T-helper 22 cell (primary cell): Measurements from ENCODE around the gene C2orf69.
"Not testable (repeated sequence)": the region's sequence is repeated elsewhere in the genome, so short reads cannot be mapped to it uniquely, and the experiment has no call there.

ENCODE experiments used
- DNase-seq: peaks from one replicate; pipeline ENCODE4 v3.0.0-alpha.2; 2020; ENCODE audit warnings: low read depth

Gene C2orf69, protein sequence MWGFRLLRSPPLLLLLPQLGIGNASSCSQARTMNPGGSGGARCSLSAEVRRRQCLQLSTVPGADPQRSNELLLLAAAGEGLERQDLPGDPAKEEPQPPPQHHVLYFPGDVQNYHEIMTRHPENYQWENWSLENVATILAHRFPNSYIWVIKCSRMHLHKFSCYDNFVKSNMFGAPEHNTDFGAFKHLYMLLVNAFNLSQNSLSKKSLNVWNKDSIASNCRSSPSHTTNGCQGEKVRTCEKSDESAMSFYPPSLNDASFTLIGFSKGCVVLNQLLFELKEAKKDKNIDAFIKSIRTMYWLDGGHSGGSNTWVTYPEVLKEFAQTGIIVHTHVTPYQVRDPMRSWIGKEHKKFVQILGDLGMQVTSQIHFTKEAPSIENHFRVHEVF

DNA sequence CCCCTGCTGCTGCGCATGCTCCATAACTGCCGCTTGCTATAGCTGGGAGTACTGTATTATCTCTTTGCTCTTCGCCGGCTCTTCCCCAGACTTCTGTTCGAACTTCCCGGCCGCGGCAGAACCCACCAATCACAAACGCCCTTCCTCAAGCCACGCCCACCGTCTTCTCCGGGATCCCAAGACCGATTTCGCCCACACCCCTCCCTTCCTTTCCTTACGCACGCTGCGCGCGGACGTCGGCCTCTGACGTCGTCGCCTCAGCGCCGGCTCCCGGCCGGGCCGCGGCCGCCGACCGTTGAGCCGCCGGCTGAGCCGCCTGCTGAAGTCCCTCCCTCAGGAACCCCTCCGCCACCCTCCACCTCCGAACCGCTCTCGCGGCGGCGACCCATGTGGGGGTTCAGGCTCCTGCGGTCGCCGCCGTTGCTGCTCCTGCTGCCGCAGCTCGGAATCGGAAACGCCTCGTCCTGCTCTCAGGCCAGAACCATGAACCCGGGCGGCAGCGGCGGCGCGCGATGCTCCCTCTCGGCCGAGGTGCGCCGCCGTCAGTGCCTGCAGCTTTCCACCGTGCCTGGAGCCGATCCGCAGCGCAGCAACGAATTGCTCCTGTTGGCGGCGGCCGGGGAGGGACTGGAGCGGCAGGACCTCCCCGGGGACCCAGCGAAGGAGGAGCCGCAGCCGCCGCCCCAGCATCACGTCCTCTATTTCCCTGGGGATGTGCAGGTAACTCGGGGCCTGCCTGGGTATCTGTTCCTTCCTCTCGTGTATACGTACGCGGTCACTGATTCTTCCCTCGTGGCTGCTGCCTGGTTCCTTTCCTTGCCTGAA is at the start of gene C2orf69:
Gene C2orf69, plus strand, starts transcription at position 242 of the 825 bp plus-strand sequence. Its CDS starts 146 bp downstream, at position 388.
- DNase-seq, result peak; percentile 84

DNA sequence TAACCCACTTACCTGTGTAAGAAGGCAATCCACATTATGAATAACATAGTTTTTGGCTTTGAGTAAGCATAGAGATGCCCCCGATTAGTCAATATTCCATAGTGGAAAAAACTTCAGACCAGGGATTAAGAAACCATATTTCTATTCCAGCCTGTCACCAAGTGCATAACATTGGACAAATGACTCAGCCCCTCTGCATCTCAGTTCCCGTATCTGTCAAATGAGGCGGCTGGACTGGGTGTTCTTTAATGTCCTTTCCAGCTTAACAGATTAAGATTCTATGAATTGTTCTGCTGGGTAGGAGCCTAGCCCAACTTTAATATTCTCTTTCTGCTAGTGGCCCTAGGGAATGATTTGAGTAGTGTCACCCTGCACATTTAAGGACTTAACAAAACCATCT is 48.3 kb upstream of the C2orf69 start:
- no peak for DNase-seq

DNA sequence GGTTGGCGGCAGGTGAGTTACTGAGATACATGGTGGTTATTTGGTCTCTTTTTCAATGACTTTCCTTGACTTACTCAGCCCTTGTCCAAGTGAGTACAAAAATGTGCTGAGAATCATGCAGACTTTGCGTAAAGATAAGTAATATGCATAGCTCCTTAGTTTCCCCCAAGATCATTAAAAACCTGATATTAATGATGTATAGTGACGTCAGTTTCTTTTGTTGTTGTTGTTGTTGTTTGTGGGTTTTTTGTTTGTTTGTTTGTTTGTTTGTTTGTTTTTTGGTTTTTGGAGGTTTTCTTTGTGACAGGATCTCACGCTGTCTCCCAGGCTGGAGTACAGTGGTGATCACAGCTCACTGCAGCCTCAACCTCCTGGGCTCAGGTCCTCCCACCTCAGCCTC is 45.2 kb upstream of the C2orf69 start:
- no peak for DNase-seq

DNA sequence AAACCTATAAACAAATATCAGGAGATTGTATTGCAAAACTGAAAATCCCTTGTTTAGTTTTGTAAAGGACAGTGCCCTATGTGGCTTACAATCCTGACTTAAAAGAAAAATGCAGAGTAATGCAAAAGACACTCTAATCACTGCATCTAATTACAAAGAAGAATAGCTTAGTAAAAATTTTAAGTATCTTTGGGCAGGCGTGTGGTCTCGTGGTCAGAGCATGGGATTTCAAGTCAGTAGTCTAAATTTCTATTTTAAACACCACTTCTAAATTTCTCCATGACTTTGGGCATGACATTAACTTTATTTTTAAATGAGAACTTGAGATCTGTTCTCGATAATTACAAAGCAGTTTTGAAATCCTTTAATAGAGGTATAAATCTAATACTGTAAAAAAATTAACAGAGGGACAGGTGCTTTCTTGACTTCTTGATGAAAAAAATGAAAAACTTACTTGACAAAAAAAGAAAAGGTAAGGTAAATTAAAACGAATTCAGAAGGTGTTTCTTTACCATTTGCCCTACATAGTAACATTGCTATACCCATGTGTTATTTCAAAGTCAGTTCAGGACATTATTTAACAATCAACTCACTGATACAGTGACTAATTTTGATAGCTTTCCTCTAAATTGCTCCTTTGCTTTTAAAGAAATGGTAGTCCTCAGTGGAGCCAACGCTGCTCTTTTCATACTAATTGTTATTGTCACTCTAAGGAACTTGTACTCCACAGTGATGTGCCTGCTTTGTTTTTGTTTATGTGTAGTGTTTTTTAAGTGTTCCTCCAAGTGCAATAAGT is 42.5 kb upstream of the C2orf69 start:
- DNase-seq, result no peak

DNA sequence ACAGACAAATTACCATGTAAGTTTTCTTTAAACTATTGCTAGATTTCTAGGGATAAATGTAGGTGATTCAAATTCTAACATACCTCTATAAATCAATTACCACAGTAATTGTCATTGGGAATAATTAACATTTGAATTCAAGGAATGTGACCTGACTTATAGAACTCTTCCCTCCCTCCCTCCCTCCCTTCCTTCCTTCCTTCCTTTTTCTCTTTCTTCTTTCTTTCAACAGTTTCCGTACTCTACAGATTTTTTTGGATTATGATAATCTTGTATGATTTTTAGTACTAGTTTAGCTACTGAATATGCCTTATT is 41.9 kb upstream of the C2orf69 start:
- DNase-seq, result no peak

DNA sequence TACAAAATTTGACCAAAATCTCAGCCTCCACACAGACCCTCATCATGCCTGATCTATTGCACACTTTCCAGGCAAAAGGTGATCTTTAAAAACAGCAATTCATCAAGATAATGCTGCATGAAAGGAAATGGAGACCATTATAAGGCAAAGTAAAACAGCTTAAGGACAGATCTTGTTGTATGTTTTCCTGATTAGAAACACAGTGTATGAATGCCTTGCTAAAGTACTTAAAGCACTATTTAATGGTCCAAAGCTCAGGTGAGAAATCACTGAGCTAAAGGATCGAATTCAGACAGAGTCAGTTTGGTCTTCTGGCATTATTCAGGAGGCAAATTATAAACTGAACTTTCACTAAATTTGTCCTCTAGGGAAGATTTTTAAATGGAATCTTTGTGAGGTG is 41.4 kb upstream of the C2orf69 start:
- no peak for DNase-seq

DNA sequence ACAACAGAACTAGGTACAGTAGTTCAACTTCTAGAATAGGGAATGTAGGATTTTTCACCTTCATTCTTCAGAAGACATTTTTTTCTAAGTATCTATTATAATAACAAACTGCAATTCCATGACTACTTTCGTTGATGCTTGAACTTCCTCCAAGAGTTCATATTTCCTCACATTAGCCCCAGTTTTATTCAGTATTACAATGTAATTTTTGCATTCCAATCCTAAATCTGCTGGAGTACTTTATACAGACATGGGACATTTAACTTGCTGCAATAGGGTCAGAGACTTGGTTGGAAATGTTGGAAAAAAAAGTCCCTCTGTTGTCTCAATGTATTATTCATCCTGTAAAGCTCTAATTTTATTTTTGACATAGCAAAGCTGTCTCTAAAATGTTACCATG is 40.5 kb upstream of the C2orf69 start:
- no peak for DNase-seq

DNA sequence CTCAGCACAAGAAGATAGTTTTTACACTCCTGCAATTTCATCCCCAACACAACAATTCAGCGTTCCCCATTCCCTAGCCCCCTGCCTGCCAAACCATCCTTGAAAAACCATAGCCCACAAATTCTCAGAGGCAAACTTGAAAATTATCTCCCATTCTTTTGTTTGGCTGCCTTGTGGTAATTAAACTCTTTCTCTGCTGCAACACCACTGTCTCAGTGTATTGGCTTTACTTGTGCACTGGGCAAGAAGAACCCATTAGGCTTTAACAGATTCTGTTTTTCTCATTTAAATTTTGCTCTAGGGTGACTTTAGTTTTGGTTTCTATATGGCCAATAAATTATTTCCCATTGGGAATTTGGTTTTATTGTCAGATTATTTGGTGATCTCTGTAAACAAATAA is 36.9 kb upstream of the C2orf69 start:
- DNase-seq, result no peak

DNA sequence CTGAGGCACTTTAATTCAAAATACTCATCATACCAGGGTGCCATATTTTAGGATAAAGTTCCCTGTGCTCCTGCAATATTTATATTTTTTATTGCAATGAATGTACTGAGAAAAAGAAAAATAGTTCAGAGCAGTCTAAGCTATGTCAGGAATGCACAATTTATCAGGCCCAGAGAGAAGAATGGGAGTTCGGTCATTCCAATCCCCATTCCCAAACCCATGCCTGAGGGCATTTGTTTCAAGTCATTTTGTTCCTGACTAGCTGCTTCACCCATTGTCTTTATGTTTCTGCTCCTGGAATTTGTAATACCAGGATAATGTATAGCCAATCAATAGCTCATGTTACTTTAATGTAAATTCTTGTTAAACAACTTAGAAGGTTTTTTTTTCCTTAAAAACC is 35.7 kb upstream of the C2orf69 start:
- no peak for DNase-seq

DNA sequence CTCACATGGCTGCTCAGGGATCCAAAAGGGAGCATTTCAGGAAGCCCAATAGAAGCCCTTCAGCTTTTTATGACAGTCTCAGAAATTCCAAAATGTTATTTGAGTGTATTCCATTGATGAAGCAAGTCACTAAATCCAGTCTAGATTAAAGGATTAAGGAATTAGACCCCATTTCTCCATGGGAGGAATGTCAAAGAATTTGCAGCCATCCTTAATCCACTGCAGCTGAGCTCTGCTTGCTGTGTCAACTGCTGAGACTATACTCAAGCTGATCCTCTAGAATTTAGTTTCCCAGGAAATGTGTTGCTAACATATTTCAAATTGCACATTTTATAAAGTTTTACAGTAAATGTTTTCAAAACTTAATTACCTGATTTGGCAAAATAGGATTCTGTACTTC is 28.4 kb upstream of the C2orf69 start:
- DNase-seq, result no peak

DNA sequence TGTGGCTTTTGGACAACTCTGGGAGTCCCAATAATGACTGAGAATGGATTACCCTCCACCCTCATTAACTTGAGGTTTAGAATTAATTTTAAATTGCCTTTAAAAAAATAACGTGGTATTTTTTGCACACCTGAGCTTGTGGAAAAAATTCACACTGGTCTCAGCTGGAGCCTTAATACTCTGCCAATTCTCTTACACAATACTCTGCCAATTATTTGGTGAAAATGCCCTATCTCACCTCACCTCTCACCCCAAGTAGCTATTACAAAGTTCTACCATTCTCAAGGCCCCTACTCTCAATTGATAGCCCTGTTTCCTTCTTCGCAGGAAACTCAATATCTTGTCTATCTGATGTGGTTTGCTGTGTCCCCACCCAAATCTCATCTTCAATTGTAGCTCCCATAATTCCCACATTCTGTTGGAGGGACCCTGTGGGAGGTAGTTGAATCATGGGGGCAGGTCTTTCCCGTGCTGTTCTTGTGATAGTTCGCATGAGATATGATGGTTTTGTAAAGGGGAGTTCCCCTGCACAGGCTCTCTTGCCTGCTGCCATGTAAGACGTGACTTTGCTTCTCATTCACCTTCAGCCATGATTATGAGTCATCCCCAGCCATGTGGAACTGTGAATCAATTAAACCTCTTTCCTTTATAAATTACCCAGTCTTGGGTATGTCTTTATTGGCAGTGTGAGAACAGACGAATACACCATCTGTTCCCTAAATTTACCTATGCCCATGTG is 27.4 kb upstream of the C2orf69 start:
- DNase-seq, result no peak

DNA sequence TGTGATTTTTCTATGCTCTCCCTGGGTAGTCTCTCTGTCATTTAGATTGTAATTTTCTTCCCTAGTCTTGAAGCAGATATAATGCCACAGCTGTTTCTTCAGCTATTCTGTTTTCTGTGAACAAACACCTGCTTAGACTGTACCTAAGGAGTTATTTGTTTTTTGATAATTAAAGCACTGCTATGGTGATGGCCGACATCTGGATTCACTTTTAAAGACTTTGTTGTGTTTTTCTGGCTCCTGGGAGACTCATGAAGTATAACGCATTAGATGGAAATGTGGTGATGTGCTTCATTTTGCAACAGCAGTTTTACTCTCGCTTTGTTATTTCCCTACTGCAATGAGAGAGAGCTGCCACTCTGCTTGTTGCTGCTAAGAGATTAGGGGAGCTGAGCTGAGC is 15.7 kb upstream of the C2orf69 start:
- DNase-seq, result no peak

DNA sequence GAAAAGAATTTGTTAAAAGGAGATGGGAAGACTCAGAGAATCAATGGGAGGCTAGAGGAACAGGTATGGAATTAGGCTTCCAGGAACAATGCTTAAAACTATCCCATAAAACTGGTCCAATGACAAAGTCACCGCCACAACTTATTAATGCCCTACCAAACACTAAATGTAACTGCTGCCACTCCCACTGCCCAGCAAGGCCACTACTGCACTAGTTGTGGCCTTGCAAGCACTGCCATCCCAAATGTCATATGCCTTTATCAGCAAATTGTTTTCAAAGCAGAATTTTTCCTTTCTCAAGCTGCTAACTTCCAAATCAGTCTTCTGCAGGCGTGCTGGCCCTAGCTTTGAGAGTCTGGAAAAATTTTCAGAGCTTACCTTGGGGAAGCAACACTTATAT is 14.5 kb upstream of the C2orf69 start:
- no peak for DNase-seq

DNA sequence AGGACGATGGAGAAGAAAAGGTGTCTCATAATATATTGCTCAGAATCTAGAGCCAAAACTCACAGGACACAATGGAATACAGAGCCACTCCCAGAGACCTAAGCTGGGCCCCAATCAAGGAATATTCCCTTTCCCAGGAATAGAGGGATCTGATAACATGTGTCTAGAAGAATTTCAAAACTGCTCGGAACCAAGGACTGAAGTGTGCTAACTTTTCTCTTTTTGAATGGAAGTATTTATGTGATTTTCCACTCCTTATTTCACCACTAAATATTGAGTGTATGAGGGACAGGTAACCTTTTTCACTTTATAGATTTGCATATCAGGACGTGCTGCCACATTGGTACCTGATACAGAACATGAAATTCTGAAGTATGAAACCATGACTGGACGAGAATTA is 9.2 kb upstream of the C2orf69 start:
- DNase-seq, result no peak

DNA sequence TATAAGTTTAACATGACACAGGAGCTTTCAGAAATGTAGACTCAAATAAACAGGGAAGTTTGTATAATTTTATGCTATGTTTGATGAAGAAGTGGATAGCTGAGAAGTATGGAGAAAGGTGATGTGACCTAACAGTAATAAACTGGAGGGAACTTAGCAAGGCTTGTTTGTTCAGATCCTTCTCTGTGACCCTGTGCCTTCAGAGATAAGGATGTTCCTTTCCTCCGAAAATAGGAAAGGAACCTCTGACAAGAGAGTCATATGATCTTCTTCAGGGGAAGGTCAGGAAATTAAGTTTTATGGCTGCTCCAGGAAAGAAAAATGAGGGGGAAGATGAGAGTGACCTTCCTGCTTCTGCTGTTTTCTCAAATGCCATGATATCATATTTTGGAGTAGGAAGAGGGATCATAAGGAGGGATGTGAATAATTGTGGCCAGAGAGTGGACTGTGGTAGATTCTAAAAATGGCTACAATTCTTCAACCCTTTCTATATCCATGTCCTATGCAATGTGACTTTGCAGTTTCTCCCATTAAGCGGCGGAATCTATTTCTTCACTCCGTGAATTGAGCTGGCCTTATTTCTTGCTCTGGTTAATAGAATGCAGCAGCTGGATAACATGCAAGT is 8.5 kb upstream of the C2orf69 start:
- DNase-seq, result no peak

DNA sequence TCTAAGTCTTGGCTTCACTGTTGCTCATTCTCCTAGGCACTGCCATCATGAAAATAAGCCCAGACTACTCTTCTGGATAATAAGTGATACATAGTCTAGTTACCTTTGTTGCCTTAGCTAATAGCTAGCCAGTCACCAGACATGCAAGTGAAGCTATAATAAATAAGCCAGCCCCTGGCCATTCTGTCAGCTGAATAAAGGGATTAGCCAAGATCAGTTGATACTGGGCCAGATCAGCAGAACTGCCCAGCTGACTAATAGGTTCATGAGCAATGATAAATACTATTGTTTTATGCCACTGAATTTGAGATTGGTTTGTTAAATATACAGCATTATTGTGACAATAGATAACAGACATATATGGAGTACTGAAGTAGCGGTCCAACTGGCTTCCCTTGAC is 8.0 kb upstream of the C2orf69 start:
- no peak for DNase-seq

DNA sequence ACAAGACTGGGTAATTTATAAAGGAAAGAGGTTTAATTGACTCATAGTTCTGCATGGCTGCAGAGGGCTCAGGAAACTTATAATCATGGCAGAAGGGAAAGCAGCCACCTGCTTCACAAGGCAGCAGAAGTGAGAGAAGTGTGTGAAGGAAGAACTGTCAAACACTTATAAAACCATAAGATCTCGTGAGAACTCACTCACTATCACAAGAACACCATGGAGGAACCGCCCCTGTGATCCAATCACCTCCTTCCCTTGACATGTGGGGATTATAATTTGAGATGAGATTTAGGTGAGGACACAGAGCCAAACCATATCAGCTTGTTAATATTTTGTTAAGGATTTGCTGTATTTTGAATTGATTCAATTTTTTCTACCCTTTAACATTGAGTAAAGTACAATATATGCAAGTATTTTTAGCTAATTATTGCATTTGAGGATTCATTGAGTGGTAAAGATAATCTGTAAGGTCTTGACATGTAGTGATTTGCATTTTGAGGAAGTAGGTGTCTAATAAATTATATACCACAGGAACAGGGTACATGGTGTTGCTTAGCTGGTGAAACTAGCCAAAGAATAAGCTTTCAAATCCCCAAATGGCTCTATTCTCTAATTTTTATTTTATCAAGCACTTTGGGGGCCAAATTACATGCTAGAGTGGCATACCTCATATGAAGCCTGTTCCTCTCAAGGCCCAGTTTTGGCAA is 3.9 kb upstream of the C2orf69 start:
- DNase-seq, result no peak

DNA sequence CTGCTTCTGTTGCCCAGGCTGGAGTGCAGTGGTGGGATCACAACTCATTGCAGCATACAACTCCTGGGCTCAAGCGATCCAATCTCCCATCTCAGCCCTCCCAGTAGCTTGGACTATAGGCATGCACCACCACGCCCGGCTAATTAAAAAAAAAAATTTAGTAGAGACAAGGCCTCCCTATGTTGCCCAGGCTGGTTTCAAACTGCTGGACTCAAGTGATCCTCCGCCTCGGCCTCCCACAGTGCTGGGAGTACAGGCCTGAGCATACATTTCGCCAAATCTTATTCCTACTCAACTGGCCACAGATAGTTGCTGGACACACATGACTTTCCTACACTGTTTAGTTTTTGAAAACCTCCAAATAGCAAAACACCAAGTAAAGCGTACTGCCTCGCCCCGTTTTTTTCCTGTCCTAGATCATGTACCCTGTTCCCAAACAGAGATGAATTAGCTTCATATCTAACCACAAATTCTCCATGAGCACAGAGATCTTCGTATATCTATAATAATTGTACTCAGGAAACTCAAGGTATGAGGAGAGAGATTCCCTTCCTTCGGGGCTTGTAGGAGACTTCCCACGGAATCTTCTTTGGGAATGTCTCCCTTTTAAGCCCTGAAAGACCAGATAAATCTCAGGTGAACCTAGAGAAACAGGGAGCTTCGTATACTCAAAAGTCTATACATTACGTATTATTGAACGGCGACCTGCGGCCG is 598 bp upstream of the C2orf69 start:
- DNase-seq, result no peak

DNA sequence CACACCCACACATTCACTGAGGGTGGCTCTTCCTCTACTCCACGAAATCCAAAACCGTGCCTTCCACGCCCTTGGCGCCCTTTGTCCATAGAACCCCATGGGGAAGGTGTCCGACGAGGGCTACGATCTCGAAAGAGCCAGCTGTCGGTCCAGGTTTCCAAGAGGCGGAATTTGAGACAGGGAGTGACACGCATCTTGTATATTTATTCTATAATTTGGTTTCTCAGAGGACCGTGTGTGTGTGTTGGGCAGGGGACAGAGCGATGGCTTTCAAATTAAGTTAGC is 726 bp downstream of the C2orf69 start:
- DNase-seq, result no peak

DNA sequence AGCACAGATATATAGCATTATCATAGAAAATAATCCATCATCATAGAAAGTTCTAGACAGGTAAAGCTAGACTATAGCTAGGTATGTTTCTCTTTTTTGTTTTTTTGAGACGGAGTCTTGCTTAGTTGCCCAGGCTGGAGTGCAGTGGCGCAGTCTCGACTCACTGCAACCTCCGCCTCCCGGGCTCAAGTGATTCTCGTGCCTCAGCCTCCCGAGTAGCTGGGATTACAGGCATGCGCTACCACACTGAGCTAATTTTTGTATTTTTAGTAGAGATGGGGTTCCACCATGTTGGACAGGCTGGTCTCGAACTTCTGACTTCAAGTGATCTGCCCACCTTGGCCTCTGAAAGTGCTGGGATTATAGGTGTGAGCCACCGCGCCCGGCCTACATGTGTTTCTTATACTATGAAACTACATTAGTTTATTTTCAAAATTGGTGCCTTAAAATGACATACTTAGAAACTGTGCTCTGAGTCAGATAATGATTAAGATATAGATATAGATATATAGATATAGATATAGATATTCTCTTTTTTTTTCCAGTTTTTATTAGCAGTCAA is 1.5 kb downstream of the C2orf69 start:
- not testable (repeated sequence) for DNase-seq
